Tongue (tissue), 2 donors: Measurements from ENCODE around the gene PAK2. TPM values are rescaled to one million over a fixed set of nuclear protein-coding genes. Genes with fewer than 3 reads are reported as not detected.
"Not testable (repeated sequence)": the region's sequence is repeated elsewhere in the genome, so short reads cannot be mapped to it uniquely, and the experiment has no call there.

Experiments used
- DNase-seq: peaks from one replicate; pipeline ENCODE4 v3.0.0-alpha.2; 2015
- total RNA-seq: library from RNA; depleted of rRNA; stranded (reverse); fragments of >200 nt; gene quantifications from one replicate; pipeline ENCODE4 v1.2.3, GENCODE V29; 2014

Gene PAK2
- 50.9 TPM for total RNA-seq

GRCh38 chr3:196739671-196740480 lies at the start of gene PAK2:
Gene PAK2, plus strand, starts transcription at chr3:196739857. Its CDS starts 42,790 bp downstream, at chr3:196782647.
- DNase-seq, result peak; percentile 95

- DNase-seq, result no peak
Observed at GRCh38 chr3:196689941-196690660, 49.6 kb upstream of the PAK2 start.

DNA sequence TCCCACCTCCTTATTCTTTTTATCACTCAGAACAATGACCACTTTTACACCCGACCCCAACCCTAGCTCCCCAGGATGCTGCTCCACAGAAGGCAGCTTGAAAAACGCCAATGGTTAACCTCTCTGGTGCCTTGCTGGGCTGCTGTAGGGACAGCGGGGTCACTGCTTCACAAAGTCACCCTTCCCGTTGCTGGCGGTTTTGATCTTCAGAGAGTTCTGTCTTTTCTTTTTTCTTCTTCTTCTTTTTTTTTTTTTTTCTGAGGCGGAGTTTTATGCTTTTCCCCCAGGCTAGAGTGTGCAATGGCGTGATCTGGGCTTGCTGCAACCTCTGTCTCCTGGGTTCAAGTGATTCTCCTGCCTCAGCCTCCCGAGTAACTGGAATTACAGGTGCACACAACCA lies 48.3 kb upstream of the PAK2 start:
- no peak for DNase-seq

DNA sequence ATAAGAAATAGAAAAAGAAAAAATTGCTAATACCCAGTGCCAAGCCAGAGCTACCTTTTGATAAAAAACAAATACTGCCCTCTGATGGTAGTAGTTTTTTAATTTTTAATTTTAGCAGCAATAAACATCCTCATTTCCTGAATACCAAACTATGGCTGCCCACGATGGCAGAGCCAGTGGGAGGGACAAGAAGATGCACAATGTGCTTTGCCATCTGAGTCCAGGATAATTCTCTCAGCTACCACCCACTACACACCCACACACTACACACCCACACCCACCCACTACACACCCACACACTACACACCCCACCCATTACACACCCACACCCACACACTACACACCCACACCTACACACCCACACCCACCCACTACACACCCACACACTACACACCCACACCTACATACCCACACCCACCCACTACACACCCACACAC lies 45.4 kb upstream of the PAK2 start:
- no peak for DNase-seq

DNA sequence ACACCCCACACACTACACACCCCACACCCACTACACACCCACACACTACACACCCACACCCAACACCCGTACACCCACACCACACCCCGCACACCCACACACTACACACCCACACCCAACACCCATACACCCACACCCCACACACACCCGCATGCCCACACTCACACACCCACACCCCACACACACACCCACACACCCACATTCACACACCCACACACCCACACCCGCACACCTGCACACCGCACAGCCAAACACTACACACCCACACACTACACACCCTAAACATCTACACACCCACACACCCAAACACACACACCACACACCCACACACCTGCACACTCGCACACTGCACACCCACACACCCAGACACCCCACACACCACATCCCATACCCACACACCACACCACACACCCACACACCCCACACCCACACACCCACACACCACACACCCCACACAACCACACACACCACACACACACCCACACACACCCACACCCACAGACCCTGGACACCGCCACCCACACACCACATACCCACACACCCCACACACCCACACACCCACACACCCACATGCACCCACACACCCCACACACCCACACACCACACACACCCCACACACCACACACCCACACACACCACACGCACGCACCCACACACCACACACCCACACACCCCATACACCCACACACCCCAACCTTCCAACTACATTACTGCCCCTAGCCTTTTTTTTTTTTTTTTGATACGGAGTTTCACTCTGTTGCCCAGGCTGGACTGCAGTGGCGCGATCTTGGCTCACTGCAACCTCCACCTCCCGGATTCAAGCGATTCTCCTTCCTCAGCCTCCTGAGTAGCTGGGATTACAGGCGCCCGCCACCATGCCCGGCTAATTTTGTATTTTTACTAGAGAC lies 44.5 kb upstream of the PAK2 start:
- DNase-seq, result no peak

DNA sequence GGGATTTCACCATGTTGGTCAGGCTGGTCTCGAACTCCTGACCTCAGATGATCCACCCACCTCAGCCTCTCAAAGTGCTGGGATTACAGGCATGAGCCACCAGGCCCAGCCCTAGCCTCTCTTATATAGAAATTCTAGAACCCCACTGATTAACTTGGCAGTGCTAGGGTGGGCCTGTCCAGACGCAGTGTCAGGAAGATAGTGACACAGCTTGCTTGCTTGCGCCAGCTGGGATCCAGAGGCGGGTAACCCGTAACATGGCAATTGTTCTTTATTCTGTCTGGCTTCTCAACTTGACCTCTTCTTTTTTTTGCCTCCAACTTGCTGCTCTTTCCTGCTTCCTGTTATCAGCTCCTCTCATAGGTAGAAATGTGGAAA lies 43.8 kb upstream of the PAK2 start:
- DNase-seq, result no peak

DNA sequence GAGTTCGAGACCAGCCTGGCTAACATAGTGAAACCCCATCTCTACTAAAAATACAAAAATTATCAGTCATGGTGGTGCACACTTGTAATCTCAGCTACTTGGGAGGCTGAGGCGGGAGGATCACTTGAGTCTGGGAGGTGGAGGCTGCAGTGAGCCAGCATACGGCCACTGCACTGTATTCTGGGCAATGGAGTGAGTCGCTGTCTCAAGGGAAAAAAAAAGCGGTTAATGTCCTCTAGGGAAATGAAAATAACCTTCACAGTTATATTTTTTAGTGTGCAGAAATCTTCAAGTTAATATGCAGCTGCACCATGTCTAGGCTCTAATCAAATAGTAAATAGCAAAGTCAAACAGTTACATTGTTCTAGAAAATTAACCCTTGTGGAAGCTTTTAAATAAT lies 42.4 kb upstream of the PAK2 start:
- DNase-seq, result no peak

- no peak for DNase-seq
Observed at GRCh38 chr3:196699749-196700148, 39.9 kb upstream of the PAK2 start.

DNA sequence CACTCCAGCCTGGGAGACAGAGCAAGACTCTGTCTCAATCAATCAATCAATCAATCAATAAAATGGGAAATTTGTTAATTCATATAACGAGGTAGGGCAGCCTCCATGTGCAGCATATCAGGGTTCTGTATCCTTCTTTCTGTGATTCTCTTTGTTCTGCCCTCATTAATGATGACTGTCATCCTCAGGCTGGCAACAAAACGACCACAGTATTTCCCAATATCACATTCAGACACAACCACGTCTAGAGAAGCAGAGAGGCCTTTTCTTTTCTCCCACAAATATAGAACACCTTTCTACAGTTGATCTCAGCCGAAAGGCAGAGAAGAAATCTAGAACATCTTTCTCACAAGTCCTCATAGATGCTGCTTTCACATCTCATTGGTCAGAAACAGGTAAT lies 38.9 kb upstream of the PAK2 start:
- DNase-seq, result no peak

- DNase-seq, result no peak
Observed at GRCh38 chr3:196706327-196706726, 33.3 kb upstream of the PAK2 start.

DNA sequence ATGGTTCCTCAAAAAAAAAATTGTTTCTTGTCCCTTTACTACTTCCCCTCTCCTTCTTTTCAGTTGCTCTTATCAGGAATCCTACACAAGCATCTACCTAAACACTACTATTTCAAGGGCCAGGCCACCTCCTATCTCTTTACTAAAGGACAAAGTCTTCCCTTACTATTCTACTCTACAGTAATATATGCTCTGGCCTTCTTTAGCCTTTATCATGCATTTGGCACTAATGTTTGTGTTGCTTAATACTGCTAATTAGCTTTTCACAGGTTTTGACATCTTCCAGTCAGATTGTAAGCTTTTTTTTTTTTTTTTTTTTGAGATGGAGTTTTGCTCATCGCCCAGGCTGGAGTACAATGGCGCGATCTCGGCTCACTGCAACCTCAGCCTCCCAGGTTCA lies 32.9 kb upstream of the PAK2 start:
- DNase-seq, result no peak

GRCh38 chr3:196707566-196707965 lies 32.1 kb upstream of the PAK2 start:
- DNase-seq, result no peak

DNA sequence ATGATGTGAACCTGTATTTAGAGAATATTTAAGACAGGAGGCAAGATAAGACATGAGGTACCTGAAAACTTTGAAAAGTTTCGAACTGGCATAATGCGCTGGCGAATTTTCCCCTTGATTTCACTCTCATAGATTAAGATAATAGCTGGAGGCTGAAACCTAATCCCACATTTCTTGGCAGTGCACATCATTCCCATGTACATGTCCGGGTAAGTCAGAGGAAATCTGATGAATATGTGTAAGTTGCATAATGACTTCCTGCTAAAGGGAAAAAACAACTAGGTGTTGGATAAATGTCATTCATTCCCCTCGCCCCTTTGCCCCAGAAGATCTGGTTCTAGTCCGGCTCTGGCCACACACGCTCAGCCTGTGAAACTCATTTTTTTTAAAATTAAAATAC lies 31.2 kb upstream of the PAK2 start:
- no peak for DNase-seq

DNA sequence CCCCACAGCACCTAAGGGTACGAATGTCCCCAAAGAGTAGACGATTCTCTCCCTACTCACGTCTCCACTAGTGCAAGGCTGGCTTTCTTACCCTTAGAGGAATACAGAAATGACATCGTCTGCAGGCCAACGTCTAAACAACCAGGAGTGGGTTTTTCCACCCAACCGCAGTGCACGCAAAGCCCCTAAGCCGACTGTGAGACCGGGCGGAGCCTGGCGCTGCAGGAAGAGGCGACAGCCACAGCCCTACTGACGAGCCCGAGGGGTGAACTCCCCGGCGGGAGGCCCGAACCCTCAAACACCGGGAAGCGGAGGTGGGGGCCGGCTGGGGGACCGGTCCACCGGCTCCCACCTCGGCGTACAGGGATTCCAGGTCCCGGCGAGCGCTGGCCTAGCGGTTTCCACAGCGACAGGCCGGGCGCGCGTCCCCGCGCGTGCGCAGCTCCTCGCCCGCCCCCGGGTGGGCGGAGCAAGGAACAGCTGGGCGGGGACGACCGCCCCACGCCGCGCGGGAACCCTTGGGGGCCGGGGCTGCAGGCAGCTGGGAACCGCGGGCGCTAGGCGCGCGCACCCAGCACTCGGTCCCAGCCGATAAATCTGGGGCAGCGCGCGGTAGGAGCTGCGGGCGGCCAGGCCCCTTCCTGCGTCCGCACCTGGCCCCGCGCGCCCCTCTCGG lies 27.7 kb upstream of the PAK2 start, which contains the start of the genes CEP19 and PIGX:
TSS of gene CEP19 (minus strand) at position 413 of the 676 bp plus-strand sequence. CDS start 3,593 bp downstream, outside the sequence.
TSS of gene PIGX (plus strand) at position 540 of the 676 bp plus-strand sequence.
- peak; percentile 94 for DNase-seq

DNA sequence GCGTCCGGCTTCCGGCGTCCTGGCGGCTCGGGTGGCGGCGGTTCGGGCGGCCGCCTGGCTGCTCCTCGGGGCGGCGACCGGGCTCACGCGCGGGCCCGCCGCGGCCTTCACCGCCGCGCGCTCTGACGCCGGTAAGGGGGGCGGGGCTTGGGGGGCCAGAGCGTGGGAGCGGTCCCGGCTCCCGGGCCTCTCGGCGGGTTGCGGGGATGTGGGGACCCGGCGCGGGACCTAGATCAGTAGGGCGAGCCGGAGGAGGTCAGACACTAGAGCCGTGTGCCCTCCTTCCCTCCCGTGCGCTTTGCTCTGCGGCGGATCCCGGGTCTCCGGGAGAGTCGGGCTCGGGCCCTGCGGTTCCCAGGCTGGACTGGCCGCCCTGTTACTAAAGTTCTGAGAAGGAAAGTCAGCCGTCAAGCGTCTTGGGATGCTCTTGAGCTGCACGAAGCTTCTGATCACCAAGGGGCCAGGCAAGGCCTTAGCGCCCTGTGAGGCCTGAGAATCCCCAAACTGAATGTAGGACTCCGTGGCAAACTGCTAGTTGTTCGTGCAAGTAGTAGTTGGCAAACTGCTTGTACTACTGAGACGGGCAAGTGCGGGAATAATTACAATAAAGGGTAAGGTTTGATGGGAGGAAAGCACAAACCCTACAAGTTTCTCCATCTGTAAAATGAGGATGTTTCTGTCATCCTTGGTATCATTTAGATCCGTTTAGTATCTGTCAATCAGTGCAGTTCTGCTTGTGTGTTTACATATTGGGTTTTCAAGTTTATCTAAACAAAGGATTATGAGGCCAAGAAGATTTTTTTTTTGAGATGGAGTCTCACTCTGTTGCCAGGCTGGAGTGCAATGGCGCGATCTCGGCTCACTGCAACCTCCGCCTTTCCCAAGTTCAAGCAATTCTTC lies 26.9 kb upstream of the PAK2 start:
- DNase-seq, result peak; percentile 85

DNA sequence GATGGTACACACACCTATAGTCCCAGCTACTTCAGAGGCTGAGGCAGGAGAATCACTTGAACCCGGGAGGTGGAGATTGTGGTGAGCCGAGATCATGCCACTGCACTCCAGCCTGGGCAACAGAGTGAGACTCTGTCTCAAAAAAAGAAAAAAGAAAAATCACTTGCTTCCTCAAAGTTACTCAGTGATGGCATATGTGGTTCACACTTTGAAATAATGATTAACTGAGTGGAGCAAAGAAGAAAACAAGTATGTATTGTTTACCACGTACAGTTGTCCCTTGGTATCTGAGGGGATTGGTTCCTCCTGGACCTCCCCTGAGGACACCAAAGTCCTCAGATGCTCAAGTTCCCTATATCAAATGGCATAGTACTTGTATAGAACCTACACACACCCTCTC lies 22.5 kb upstream of the PAK2 start:
- not testable (repeated sequence) for DNase-seq

GRCh38 chr3:196721097-196721496 lies 18.6 kb upstream of the PAK2 start:
- no peak for DNase-seq

DNA sequence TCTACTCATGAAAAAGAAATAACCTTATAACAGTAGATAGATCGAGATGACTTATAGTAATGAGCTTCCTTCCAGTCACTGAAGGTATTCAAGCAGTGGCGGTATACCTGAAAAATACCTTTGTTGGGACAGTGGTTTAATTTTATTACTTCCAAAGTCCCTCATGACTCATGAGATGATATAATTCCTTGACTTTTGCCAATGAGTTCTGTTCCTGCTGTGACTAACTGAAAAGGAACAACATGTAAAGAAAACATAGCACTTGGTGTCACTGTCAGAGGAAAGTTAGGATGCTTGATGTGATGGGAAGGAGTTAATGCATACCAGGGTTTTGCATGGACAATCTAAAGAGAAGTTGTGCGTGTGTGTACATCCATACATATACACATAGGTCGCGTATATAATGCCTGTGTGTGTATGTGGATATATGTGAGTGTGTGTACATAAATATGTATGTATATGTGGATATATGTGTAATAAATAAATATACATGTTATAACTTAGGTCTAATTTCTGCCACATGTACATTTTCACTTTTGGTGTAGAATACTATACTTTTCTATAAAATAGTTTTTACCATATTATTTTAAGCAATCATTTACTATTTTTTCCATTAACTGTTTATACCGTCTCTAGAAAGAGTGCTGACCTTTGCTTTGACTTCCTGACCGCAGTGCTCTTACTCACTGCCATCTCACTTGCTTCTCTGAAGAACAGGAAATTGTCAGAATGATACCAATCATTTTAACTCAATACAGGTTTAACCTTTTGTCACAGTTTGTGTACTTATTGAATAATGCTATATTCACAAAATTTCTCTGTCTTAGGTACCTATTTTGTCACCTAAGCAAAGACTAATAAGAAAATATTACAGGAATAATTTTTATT lies 12.6 kb upstream of the PAK2 start:
- no peak for DNase-seq

GRCh38 chr3:196735751-196736150 lies 3.9 kb upstream of the PAK2 start:
- DNase-seq, result no peak
